Measurements from ENCODE around the gene MAB21L4.

MAB21L4 gene

GRCh38 chr2:240920783-240921231 is 24.9 kb upstream of the MAB21L4 start:
- no peak for ATAC-seq (replicated peaks; ENCODE audit: extremely low read depth, poor library complexity, severe bottlenecking)
- no peaks in the 10 kb centered on the region for H3K36me3 Mint-ChIP-seq (ENCODE audit: insufficient read depth)
- peak in 1 of 2 donors; percentile 8 for DNase-seq (ENCODE audit: low spot score in 2 of 2)
- H3K4me3 Mint-ChIP-seq = no peak overlapping the region
- no peaks in the 10 kb centered on the region for H3K9me3 Mint-ChIP-seq
- no peaks in the 10 kb centered on the region for H3K4me1 Mint-ChIP-seq
- no peaks in the 10 kb centered on the region for H3K27me3 Mint-ChIP-seq
- H3K27ac Mint-ChIP-seq (ENCODE audit: low read depth) = no peak overlapping the region

- Mint-ChIP-seq H3K27ac (ENCODE audit: low read depth) (no peak overlapping the region), H3K9me3 (no peaks in the 10 kb centered on the region), H3K36me3 (ENCODE audit: insufficient read depth) (no peaks in the 10 kb centered on the region), H3K4me3 (no peak overlapping the region), H3K27me3 (no peaks in the 10 kb centered on the region), H3K4me1 (no peaks in the 10 kb centered on the region)
- ATAC-seq (replicated peaks; ENCODE audit: extremely low read depth, poor library complexity, severe bottlenecking) (no peak), DNase-seq (ENCODE audit: low spot score in 2 of 2) (peak in 1 of 2 donors; percentile 7)
Measured at GRCh38 chr2:240919786-240920782, 24.1 kb upstream of the MAB21L4 start.

GRCh38 chr2:240919161-240919781 is 23.3 kb upstream of the MAB21L4 start:
- Mint-ChIP-seq H3K4me1 (no peaks in the 10 kb centered on the region), H3K36me3 (ENCODE audit: insufficient read depth) (no peaks in the 10 kb centered on the region), H3K27me3 (no peaks in the 10 kb centered on the region), H3K4me3 (no peak overlapping the region), H3K27ac (ENCODE audit: low read depth) (no peak overlapping the region), H3K9me3 (no peaks in the 10 kb centered on the region)
- DNase-seq (ENCODE audit: low spot score in 2 of 2) (no peak), ATAC-seq (replicated peaks; ENCODE audit: extremely low read depth, poor library complexity, severe bottlenecking) (no peak)

DNA sequence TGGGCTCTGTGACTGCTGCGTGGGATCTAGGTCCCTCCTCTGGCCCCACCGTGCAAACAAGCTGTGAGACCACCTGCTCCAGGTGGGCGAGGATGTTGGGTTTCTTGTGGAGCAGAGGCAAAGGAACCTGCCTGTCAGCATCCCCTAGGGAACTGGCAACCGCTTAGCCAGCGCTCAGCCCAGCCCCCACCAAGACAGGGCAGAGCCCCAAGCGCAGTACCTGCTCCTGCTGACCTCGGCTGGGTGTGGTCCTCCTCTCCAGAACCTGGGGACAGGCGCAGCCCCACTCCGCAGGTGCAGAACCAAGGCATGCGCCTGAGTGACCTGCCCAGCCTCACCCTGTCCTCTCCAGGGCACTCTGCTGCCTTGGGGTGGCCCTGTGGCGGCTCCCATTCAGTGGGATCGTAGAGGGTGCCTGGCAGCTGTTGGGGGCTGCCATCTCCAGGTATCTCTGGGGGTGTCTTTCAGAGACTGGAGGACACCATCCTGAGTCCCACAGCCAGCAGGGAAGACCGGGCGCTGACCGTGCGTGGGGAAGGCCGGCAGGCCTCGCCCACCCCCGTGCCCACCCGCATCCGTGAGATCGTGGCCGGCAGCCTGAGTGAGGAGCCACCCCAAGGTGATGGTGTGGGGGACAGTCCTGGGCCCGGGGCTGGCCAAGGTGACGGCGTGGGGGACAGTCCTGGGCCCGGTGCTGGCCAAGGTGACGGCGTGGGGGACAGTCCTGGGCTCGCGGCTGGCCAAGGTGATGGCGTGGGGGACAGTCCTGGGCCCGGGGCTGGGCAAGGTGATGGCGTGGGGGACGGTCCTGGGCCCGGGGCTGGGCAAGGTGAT is 22.5 kb upstream of the MAB21L4 start:
- no peak overlapping the region for H3K27ac Mint-ChIP-seq (ENCODE audit: low read depth)
- peaks cover 1% of the 10 kb centered on the region for H3K27me3 Mint-ChIP-seq
- H3K4me1 Mint-ChIP-seq = no peaks in the 10 kb centered on the region
- no peak overlapping the region for H3K4me3 Mint-ChIP-seq
- H3K36me3 Mint-ChIP-seq (ENCODE audit: insufficient read depth) = no peaks in the 10 kb centered on the region
- no peaks in the 10 kb centered on the region for H3K9me3 Mint-ChIP-seq
- DNase-seq (ENCODE audit: low spot score in 2 of 2) = no peak
- no peak for ATAC-seq (replicated peaks; ENCODE audit: extremely low read depth, poor library complexity, severe bottlenecking)

- H3K4me3 Mint-ChIP-seq = no peak overlapping the region
- H3K9me3 Mint-ChIP-seq = no peaks in the 10 kb centered on the region
- no peaks in the 10 kb centered on the region for H3K4me1 Mint-ChIP-seq
- ATAC-seq (replicated peaks; ENCODE audit: extremely low read depth, poor library complexity, severe bottlenecking) (no peak), DNase-seq (ENCODE audit: low spot score in 2 of 2) (no peak)
- H3K27me3 Mint-ChIP-seq = peaks cover 8% of the 10 kb centered on the region
- no peak overlapping the region for H3K27ac Mint-ChIP-seq (ENCODE audit: low read depth)
- no peaks in the 10 kb centered on the region for H3K36me3 Mint-ChIP-seq (ENCODE audit: insufficient read depth)
Measured at GRCh38 chr2:240917684-240918257, 21.8 kb upstream of the MAB21L4 start.

DNA sequence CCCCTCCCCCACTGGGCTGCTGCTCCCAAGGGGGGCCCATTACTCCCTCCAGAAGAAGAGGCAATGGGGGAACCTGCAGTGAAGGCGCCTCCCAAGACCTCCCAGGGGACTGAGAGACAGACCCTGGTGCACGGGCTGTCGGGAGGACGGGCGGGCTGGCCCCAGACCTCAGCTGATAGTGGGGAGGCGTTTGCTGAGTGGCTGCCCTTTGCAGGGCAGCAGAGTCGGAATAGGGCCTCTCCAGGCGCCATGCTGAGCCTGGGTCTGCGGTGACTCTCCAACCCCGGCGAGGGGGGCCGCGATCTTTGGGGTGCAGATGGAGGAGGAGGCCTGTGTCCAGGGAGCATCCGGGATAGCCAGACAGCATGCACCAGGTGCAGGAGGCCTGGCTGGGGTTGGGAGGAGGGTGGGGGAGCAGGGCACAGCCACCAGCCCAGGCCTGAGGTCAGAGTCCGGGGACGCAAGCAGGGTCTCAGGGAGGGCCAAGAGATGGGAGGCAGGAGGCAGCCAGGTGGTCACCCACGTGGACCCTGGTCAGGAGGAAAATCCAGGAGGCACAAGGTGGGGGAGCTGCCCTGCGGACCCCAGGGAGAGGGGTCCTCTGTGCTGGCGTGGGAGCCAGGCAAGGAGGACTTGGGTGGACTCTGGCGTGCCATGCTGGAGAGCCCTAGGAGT is 21.2 kb upstream of the MAB21L4 start:
- no peaks in the 10 kb centered on the region for H3K4me1 Mint-ChIP-seq
- no peaks in the 10 kb centered on the region for H3K36me3 Mint-ChIP-seq (ENCODE audit: insufficient read depth)
- ATAC-seq (replicated peaks; ENCODE audit: extremely low read depth, poor library complexity, severe bottlenecking) (no peak), DNase-seq (ENCODE audit: low spot score in 2 of 2) (no peak)
- H3K27me3 Mint-ChIP-seq = peaks cover 15% of the 10 kb centered on the region
- H3K9me3 Mint-ChIP-seq = no peaks in the 10 kb centered on the region
- no peak overlapping the region for H3K4me3 Mint-ChIP-seq
- H3K27ac Mint-ChIP-seq (ENCODE audit: low read depth) = no peak overlapping the region

DNA sequence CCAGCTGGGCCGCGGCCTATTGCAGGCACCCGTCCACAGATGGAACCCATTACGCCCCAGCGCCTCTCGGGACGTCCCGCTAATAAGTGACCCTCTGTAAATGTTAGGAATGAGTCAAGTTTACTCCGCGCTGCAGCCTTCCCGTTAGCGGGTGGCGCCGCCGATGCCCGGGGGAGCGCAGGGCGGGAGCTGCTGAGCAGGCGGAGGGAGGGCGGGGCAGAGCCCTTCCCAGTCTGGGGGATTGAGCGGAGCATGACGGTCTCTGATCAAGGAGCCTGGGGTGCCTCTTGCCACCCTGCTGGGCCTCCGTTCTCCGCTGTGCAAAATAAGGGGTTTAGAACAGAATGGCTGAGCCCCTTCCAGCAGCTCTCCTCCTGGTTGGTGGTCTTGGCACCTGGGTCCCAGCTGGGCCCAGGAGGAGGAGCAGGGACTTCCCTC is 20.6 kb upstream of the MAB21L4 start:
- Mint-ChIP-seq H3K4me1 (no peaks in the 10 kb centered on the region), H3K4me3 (no peak overlapping the region), H3K27me3 (peaks cover 20% of the 10 kb centered on the region), H3K9me3 (no peaks in the 10 kb centered on the region), H3K36me3 (ENCODE audit: insufficient read depth) (no peaks in the 10 kb centered on the region), H3K27ac (ENCODE audit: low read depth) (no peak overlapping the region)
- DNase-seq (ENCODE audit: low spot score in 2 of 2) (no peak), ATAC-seq (replicated peaks; ENCODE audit: extremely low read depth, poor library complexity, severe bottlenecking) (no peak)

DNA sequence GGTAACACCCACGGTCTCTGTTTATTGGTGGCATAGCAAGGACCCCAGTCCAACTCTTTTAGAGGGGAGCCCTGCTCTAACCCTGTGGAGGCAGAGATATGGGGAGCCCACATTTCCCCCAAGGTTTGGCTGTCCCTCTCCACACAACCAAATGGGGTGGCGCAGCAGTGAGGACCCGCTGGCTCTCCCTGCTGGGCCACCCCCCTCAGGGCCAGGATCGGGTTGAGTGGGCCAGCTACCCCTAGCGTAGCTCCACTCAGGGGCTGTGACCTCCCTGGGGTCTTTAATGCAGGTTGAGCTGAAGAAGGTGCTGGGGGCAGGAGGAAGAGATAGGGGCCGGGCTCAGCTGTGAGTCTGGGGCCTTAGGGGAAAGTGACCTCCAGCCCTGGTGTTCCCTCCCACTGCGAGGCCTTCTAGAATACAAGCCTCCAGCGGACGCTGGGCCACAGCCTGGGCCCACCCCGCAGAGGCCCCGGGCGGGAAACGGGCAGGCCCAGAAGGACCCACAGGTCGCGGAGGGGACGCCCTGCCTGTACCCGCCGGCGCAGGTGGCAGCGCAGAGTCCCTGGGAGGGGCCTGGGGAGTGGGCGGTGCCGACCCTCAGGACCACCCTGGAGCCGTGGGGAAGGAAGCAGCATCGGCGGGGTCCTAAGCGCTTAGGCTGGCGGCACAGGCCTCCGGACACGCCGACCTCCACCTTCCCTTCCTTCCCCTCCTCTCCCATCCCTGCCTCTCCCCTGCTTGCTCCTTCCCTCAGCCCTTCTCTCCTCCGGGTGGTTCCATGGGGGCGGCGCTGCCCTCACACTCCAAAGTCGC is 19.8 kb upstream of the MAB21L4 start:
- Mint-ChIP-seq H3K9me3 (no peaks in the 10 kb centered on the region), H3K27me3 (peaks cover 23% of the 10 kb centered on the region), H3K4me1 (no peaks in the 10 kb centered on the region), H3K36me3 (ENCODE audit: insufficient read depth) (no peaks in the 10 kb centered on the region), H3K4me3 (no peak overlapping the region), H3K27ac (ENCODE audit: low read depth) (no peak overlapping the region)
- ATAC-seq (replicated peaks; ENCODE audit: extremely low read depth, poor library complexity, severe bottlenecking) = no peak
- no peak for DNase-seq (ENCODE audit: low spot score in 2 of 2)

GRCh38 chr2:240914645-240915525 is 18.9 kb upstream of the MAB21L4 start:
- no peak overlapping the region for H3K4me3 Mint-ChIP-seq
- no peaks in the 10 kb centered on the region for H3K4me1 Mint-ChIP-seq
- no peaks in the 10 kb centered on the region for H3K9me3 Mint-ChIP-seq
- no peak for ATAC-seq (replicated peaks; ENCODE audit: extremely low read depth, poor library complexity, severe bottlenecking)
- H3K36me3 Mint-ChIP-seq (ENCODE audit: insufficient read depth) = no peaks in the 10 kb centered on the region
- H3K27ac Mint-ChIP-seq (ENCODE audit: low read depth) = no peak overlapping the region
- peaks cover 23% of the 10 kb centered on the region for H3K27me3 Mint-ChIP-seq
- DNase-seq (ENCODE audit: low spot score in 2 of 2) = no peak

DNA sequence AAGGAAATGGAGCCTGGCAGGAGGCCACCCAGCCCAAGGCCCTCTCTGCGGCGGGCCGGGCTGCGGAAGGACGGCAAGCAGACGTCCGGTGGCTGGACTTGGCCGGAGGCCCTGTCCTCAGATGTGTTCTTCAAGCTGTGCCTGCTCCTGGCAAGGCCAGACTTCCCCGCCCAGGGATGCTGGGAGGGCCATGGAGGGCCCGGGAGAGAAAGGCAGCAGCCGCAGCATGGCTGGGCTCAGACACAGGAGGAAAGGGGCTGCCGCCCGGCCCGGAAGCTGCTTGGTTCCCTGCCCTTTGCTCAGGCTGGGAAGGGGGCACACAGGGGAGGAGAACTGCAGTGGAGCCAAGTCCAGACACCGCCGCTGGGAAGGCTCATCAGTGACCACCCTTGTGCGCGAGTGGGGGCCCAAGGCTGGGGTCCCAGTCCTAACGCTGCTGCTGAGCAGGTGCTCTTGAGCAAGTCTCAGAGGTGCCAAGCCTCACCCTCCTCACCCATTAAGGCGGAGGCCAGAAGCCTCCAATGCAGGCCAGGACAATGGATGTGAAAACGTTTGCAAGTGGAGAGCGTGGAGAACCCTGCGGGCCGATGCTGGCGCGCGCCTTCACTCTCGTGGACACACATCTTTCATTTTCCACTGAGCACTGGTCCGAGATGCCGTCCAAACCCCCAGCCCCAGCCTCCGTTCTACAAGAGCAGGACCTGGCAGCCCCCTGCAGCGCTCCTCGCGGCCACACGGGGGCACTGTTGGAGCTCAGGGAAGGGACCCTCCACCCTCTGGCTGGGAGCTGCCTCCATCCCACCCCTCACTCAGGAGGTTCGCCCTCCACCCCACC is 18.1 kb upstream of the MAB21L4 start:
- H3K36me3 Mint-ChIP-seq (ENCODE audit: insufficient read depth) = peaks cover 1% of the 10 kb centered on the region
- no peak overlapping the region for H3K4me3 Mint-ChIP-seq
- no peaks in the 10 kb centered on the region for H3K9me3 Mint-ChIP-seq
- H3K27ac Mint-ChIP-seq (ENCODE audit: low read depth) = no peak overlapping the region
- no peaks in the 10 kb centered on the region for H3K4me1 Mint-ChIP-seq
- ATAC-seq (replicated peaks; ENCODE audit: extremely low read depth, poor library complexity, severe bottlenecking) (no peak), DNase-seq (ENCODE audit: low spot score in 2 of 2) (peak in 1 of 2 donors; percentile 42)
- H3K27me3 Mint-ChIP-seq = peaks cover 23% of the 10 kb centered on the region

Data from central memory CD8-positive, alpha-beta T cell (primary cell).